AG10803 (cell line): ENCODE measurements around the gene SRSF8.
"Not testable (repeated sequence)": the region's sequence is repeated elsewhere in the genome, so short reads cannot be mapped to it uniquely, and the experiment has no call there.

Experiments
- DNase-seq: peaks from one replicate; pipeline ENCODE4 v3.0.0; 2010; ENCODE audit warnings: low read depth
- H3K4me3 ChIP-seq: 2 replicates; pipeline ENCODE4 v1.5.1; 2011; ENCODE audit warnings: mild to moderate bottlenecking, low read length, control low read depth
- TF ChIP-seq, protein P1 (sequence below): conservative IDR thresholded peaks from 2 replicates; pipeline ENCODE4 v1.5.1; 2011; ENCODE audit warnings: mild to moderate bottlenecking, low read length, control low read depth, inconsistent platforms

Gene SRSF8

DNA sequence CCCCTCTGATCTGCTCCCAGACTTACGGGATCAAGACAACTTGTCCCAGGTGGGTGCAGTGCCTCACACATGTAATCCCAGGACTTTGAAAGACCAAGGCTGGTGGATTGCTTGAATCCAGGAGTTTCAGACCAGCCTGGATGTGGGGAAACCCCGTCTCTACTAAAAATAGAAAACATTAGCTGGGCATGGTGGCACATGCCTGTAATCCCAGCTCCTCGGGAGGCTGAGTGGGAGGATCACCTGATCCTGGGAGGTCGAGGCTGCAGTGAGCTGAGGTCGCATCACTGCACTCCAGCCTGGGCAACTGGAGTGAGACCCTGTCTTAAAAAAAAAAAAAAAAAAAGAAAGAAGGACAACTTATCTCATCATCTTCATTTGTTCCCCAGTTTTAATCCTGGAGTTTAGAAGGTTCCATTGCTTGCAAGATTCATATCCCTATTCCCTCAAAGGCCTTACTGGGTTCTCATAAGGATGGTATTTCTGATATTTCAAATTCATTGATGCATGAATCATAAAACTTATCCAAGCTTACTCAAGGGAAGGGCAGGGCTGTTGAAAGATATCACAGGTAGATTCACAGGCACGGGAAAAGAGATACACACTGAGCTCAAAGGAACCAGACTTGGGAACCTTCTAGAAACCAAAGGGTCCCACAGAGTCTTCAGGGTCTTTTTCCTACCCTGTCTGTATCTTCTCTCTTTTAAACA lies 37.6 kb downstream of the SRSF8 start:
- no peak for DNase-seq
- TF ChIP-seq, protein P1, sequence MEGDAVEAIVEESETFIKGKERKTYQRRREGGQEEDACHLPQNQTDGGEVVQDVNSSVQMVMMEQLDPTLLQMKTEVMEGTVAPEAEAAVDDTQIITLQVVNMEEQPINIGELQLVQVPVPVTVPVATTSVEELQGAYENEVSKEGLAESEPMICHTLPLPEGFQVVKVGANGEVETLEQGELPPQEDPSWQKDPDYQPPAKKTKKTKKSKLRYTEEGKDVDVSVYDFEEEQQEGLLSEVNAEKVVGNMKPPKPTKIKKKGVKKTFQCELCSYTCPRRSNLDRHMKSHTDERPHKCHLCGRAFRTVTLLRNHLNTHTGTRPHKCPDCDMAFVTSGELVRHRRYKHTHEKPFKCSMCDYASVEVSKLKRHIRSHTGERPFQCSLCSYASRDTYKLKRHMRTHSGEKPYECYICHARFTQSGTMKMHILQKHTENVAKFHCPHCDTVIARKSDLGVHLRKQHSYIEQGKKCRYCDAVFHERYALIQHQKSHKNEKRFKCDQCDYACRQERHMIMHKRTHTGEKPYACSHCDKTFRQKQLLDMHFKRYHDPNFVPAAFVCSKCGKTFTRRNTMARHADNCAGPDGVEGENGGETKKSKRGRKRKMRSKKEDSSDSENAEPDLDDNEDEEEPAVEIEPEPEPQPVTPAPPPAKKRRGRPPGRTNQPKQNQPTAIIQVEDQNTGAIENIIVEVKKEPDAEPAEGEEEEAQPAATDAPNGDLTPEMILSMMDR: no peak
- no peak overlapping the region for H3K4me3 ChIP-seq

DNA sequence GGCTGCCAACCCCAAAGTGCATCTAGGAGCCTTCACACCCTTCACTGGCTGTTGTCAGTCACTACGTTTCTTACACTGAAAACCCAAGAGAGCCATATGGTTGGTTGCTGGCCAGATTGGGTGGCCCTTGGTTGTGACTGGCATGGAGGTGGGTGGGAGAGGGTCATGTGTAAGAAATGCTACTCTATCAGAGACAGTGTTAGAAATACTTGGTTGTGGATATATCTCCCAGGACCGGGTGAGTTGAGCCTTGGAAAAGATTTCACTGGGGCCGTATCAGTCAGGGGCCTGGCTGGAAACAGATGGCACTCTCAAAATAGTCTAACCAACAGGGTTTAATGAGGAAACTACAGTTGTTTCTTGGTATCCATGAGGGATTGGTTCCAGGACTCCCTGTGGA lies 38.1 kb downstream of the SRSF8 start:
- no peak overlapping the region for H3K4me3 ChIP-seq
- TF ChIP-seq, protein P1: no peak
- no peak for DNase-seq

DNA sequence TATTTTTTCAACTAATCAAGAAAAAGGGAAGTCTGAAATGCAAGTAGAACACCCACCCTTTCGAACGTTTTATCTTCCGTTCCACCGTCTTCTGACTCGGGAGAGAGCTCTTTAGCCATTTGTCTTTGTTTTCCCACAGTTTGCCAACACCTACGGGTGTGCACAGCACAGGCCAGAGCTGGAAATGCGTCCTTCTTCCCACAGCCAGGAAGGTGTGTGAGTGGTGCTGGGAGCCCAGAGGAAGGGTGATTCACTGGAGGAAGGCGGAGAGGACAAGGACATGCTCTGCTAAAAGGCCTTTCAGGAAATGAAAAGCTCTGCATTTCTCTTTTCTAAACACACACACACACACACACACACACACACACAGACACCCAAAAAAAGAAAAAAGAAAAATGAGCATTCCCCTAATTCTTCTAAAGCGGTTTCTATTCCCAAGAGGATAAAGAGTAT lies 41.5 kb downstream of the SRSF8 start:
- DNase-seq: peak; percentile 53
- H3K4me3 ChIP-seq: no peak overlapping the region

DNA sequence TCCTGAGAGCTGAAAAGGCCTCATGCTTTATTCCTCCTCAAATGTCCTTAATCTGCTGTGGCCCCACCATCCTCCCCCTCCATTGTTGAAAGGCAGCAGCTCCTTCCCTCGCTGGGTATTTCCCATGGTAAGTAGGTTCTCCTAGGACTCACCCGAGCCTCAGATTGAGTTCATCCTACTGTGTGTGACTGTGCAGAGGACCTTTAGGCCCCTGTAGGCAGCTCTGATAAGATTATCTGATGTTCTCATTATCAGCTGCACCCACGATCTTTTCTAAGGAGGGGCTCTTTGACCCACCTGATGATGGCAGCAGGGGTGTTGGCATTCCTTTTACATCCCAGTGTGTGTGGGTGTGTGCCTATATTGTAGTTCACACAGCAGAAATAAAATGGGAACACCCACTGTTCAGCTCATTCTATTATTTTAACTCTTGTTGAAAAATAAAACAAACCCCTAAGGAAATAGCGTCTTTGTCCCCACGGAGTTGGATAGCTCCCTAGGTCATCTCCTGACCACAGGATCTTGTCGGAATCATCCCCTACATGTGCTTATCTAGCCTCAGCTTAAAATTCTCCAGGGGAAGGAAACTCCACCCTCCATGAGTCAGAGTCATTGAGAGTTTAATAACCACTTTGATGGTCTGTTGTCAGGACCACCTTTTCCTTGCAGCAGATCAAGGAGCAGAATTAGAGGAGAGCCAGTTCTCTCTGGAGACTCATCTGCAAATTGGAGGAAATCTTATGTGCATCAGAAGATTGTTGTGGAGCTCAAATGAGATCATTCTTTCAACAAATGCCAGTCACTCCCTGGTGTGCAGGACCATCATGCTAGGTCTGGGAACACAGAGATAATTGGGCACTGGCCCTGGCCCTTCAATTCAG lies 42.2 kb downstream of the SRSF8 start:
- TF ChIP-seq, protein P1: no peak
- no peak for DNase-seq
- no peak overlapping the region for H3K4me3 ChIP-seq

More for the DNA sequence above, 41.5 kb downstream of the SRSF8 start:
- TF ChIP-seq, protein P1: no peak

DNA sequence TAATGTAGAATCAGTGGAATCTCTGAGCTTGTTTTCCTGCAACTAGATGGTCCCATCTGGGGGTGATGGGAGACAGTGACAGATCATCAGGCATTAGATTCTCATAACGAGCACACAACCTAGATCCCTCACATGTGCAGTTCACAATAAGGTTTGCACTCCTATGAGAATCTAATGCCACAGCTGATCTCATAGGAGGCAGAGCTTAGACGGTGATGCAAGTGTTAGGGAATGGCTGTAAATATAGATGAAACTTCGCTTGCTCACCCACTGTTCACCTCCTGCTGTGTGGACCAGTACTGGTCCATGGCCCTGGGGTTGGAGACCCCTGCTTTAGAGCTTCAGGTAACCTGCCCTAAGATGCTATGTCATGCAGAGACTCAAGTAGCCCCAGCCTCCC lies 44.8 kb downstream of the SRSF8 start:
- DNase-seq, H3K4me3 ChIP-seq: not testable (repeated sequence)

DNA sequence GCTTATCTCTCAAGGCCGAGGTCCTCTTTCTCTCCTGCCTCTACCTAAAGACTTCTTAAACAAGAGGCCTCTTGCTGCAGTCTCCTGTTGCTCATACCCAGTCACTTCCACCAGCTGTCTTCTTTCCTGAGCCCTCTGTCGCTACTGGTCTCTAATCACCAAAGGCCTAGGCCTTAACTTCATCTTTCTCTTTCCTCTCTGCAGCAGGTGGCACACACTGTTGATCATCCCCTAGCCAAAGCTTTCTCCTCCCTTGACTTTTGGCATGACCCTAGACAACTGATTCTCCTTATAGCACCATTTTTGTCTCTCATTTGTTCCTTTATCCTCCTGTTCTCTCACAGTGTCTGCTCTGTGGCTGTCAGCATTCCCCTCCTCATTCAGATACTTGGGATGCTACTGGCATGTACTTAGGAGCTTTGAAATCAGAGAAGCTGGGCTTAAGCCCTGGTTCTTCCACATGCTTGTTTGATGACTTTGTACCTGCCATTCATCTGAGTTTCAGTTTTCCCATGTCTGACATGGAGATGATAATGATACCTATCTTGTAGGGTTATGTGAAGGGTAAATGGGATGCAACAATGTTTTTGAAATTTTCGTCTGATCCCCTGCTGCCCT lies 45.3 kb downstream of the SRSF8 start:
- DNase-seq: no peak
- TF ChIP-seq, protein P1: no peak
- H3K4me3 ChIP-seq: no peak overlapping the region

DNA sequence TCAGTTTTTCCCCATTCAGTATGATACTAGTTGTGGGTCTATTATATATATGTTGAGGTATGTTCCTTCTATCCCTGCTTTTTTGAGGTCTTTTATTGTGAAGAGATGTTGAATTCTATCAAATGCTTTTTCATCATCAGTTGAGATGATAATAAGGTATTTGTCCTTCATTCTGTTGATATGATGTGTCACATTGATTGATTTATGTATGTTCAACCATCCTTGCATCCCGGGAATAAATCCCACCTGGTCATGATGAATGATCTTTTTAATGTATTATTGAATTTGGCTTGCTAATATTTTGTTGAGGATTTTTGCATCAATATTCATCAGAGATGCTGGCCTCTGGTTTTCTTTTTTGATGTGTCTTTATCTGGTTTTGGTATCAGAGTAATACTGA lies 48.9 kb downstream of the SRSF8 start:
- no peak overlapping the region for H3K4me3 ChIP-seq
- no peak for DNase-seq
- TF ChIP-seq, protein P1: no peak
